HG03378 (cell line): ENCODE results near the gene FAR1.

Experiments used
- ATAC-seq: cut with Tn5 transposase; IDR thresholded peaks from one replicate; pipeline ENCODE4 v1.9.1; 2021; ENCODE audit warnings: mild to moderate bottlenecking, moderate library complexity; ENCODE audit not compliant: unreplicated experiment

Gene FAR1

DNA sequence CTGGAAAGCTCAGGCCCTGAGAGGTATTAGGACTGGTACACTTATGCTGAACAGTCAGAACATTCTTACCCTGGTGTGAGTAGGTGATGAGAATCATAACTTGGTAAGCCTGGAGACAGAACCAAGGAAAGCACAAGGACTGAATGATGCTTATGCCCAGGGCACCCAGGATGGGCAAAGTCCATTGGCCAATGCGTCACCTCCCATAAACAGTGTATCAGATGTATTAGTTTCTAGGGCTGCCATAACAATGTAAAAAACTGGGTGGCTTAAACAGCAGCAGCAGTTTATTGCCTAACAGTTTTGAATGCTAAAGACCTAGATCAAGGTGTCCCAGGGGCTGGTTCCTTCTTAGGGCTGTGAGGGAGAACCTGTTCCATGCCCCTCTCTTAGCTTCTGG is 107.0 kb downstream of the FAR1 start:
- ATAC-seq: no peak

DNA sequence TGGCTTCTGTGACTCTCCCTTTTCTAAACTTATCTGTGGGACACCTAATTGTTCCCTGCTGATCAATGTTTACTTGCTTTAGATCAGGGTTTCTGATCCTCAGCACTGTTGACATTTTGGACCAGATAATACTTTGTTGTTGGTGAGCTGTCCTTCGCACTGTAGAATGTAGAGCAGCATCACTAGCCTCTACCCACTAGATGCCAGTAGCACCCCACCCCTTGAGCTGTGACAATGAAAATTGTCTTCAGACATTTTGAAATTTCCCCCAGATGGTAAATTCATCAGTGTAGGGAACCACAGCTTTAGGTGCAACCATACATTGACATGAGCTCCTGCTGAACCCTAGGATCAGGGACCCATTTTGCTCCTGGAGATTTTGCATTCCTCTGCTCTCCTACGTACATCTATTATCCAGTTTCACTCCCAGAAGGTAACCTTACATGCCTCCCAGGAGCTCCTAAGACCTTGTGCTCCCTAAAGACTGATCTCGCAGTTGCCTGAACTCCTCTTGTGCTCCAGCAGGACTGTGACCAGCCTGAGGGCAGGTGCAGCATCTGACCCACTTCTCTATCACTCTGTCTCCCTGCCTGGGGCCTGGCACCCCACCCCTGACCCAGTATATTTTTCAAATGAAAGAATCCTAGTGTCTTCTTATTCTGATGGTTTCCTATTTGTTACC is 107.8 kb downstream of the FAR1 start:
- ATAC-seq: no peak

DNA sequence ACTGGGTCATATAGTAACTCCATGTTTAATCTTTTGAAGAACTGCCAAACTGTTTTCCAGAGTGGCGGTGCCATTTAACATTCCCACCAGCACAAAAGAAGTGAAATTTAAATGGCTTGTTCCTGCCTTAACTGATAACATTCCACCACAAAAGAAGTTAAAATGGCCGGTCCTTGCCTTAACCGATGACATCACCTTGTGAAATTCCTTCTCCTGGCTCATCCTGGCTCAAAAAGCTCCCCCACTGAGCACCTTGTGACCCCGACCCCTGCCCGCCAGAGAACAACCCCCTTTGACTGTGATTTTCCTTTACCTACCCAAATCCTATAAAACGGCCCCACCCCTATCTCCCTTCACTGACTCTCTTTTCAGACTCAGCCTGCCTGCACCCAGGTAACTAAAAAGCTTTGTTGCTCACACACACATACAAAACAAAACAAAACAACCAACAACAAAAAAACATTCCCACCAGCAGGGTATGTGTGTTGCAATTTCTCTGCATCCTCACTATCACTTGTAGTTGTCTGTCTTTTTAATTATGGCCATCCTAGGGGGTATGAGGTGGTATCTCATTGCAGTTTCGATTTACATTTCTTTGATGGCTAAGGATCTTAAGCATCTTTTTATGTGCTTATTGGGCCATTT is 109.0 kb downstream of the FAR1 start:
- ATAC-seq: no peak

DNA sequence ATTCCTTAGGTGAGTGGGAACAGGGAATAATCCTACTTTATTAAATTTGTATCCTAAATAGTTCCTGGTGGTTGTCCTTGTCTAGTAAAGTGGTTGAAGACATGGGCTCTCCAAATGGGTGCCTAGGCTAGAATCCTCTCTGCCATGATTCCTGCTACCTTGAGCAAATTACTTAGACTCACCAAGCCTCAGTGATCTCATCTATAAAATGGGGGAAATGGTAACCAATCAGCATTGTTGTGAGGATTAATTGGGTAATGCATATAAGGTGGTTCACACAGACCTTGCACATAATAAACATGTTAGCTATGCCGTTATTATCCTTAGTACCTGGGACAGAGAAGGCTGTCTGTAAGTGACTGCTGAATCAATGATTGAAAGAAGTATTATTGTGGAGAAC is 109.9 kb downstream of the FAR1 start:
- no peak for ATAC-seq

DNA sequence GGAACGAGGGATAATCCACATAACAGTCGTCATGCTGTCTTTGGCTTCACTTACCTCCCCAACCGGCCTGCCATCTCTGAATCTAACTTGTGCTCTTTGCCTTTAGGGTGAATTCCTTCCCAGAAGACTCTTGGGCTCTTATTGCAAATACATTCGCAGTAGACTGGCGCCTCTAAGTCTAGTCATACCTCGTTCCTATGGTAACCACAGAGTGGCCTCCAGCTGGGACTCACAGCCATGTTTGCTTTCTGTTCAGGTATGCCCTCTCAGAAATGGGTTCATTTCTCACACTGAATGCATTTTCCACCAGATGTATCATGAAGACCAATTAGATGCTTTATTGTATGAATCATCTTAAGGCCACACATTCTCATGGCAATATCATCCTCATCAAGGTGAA is 112.7 kb downstream of the FAR1 start:
- no peak for ATAC-seq
